Measurements from ENCODE around the gene DDX4.

The DDX4 gene

DNA sequence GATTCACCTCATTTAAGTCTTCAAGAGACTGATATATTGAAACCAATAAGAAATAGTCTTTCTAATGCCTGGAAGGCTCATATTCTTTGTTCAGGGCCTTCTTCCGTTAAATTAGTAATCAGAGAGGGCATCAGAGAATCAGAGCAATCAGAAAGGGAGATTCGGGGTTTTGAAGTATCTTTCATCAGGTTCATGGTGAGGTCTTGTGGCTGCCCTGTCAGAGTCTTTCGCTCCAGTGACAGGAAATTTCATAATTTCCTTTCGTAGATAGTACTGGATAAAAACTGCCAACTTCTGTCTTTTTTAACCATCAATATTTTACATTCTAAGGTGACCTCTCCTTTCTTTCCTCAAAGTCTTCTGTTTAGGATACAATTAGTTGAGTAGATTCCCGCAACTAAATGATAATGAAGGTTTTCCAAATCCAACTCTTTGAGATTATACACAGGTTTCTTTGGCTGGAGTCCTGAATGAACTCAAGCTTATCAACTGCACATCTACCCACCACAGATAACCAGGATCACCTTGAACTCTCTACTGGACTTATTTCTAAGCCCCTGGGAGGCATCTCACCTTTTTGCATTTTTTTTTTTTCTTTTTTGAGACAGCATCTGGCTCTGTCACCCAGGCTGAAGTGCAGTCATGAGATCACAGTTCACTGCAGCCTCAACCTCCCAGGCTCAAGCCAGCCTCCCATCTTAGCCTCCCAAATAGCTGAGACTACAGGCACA, 118.8 kb downstream of the DDX4 start:
- H3K4me1 ChIP-seq (ENCODE audit: insufficient read depth, low read length): no peaks in the 10 kb centered on the region
- H3K36me3 ChIP-seq (ENCODE audit: insufficient read depth, low read length): no peaks in the 10 kb centered on the region
- H3K9me3 ChIP-seq (ENCODE audit: control insufficient read depth, insufficient read depth, low read length): no peaks in the 10 kb centered on the region
- H3K9ac ChIP-seq (ENCODE audit: low read depth, low read length): no peak overlapping the region

DNA sequence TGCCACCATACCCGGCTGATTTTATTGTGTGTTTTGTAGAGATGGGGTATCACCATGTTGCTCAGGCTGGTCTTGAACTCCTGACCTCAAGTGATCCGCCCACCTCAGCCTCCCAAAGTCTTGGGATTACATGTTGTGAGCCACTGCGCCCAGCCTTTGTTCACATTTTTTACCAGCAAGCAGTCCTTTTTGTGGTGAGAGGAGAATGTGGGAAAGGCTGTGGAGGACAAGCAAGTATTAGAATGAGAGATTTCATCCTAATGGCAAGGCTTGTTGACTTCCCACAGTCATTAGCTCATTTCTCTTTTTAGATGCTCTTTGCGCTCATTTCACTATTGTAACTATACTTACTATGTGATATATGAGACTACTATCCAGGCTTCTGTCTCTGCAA, 119.4 kb downstream of the DDX4 start:
- H3K4me1 ChIP-seq (ENCODE audit: insufficient read depth, low read length): no peaks in the 10 kb centered on the region
- no peaks in the 10 kb centered on the region for H3K36me3 ChIP-seq (ENCODE audit: insufficient read depth, low read length)
- no peak overlapping the region for H3K9ac ChIP-seq (ENCODE audit: low read depth, low read length)
- no peaks in the 10 kb centered on the region for H3K9me3 ChIP-seq (ENCODE audit: control insufficient read depth, insufficient read depth, low read length)

- no peaks in the 10 kb centered on the region for H3K4me1 ChIP-seq (ENCODE audit: insufficient read depth, low read length)
- H3K36me3 ChIP-seq (ENCODE audit: insufficient read depth, low read length): no peaks in the 10 kb centered on the region
- H3K9ac ChIP-seq (ENCODE audit: low read depth, low read length): no peak overlapping the region
- H3K9me3 ChIP-seq (ENCODE audit: control insufficient read depth, insufficient read depth, low read length): no peaks in the 10 kb centered on the region
These were observed 120.2 kb downstream of the DDX4 start for GRCh38 chr5:55858104-55858503.

DNA sequence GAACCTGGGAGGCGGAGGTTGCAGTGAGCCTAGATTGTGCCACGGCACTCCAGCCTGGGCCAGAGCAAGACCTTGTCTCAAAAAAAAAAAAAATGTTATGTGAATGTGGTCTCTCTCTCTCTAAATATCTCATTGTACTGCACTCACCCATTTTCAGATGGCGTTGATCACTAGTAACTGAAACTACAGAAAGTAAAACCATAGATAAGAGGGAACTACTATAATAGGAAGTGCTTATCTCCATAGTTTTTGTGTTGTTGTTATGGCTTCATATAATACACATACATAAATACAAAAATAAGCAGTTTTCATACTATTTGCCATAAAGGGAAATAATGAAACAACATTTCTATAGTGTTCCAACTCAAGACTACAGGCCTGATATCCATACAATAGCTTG, 122.4 kb downstream of the DDX4 start:
- Histone ChIP-seq H3K9me3 (ENCODE audit: control insufficient read depth, insufficient read depth, low read length) (no peaks in the 10 kb centered on the region), H3K9ac (ENCODE audit: low read depth, low read length) (no peak overlapping the region), H3K4me1 (ENCODE audit: insufficient read depth, low read length) (no peaks in the 10 kb centered on the region), H3K36me3 (ENCODE audit: insufficient read depth, low read length) (no peaks in the 10 kb centered on the region)

- Histone ChIP-seq H3K4me1 (ENCODE audit: insufficient read depth, low read length) (no peaks in the 10 kb centered on the region), H3K9ac (ENCODE audit: low read depth, low read length) (no peak overlapping the region), H3K9me3 (ENCODE audit: control insufficient read depth, insufficient read depth, low read length) (no peaks in the 10 kb centered on the region), H3K36me3 (ENCODE audit: insufficient read depth, low read length) (no peaks in the 10 kb centered on the region)
These were observed 122.8 kb downstream of the DDX4 start for GRCh38 chr5:55860709-55861108.

DNA sequence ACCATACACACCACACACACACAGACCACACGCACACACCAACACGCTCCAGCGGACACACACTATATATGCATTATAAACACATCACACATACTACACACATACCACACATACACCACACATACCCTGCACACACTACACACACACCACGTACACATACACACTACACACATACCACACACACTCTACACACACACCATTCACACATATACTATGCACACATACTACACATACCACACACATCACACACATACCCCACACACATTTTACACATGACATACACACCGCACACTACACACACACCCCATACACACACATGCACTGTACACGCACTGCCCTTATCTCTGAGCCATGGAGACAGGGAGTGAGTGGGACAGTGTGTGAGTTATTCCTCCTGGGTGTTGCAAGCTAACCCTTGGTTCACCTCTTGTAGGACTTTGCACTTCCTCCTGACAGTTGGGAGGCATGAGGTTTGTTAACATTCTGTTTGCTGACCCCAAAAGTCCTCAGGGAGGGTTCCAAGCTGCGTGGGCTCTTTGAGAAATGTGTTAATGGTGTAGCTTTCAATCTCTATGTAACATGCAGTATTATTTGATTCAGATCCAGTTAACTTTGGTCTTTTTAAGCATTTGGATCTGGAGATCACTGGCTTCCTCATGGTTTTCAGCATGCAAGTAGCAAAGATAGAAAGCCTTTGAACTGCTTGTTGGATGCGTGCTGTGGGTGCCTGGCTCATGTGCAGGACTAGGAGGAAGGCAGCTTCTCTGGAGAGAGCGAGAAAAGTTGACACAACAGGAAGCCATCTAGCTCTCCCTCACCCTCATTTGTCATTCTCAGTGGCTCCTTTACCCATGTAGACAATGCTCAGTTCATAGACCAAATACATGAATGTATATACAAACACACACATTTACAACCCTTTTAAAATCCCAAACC, 127.0 kb downstream of the DDX4 start:
- Histone ChIP-seq H3K9me3 (ENCODE audit: control insufficient read depth, insufficient read depth, low read length) (no peaks in the 10 kb centered on the region), H3K36me3 (ENCODE audit: insufficient read depth, low read length) (no peaks in the 10 kb centered on the region), H3K4me1 (ENCODE audit: insufficient read depth, low read length) (no peaks in the 10 kb centered on the region), H3K9ac (ENCODE audit: low read depth, low read length) (no peak overlapping the region)

DNA sequence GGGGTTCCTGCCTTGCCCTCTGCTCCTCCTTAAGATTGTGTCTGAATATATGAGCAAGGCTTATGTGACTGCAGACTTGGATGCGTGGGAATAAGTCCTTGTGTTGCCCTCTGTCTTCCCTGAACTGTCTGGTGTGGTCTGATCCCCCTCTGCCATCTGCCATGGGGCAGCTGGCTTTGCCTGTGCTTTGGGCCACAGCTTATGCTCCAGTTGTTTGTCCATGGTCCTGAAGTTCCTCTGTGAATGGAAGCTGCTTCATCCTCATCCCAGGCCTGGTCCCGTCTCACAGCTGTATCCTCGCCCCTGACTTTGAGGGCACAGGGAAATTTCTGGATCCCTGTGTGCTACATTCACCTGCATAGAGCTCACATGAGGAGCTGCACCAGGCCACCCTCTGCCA, 128.0 kb downstream of the DDX4 start:
- H3K36me3 ChIP-seq (ENCODE audit: insufficient read depth, low read length): no peaks in the 10 kb centered on the region
- no peak overlapping the region for H3K9ac ChIP-seq (ENCODE audit: low read depth, low read length)
- no peaks in the 10 kb centered on the region for H3K4me1 ChIP-seq (ENCODE audit: insufficient read depth, low read length)
- no peaks in the 10 kb centered on the region for H3K9me3 ChIP-seq (ENCODE audit: control insufficient read depth, insufficient read depth, low read length)

- Histone ChIP-seq H3K4me1 (ENCODE audit: insufficient read depth, low read length) (no peaks in the 10 kb centered on the region), H3K9me3 (ENCODE audit: control insufficient read depth, insufficient read depth, low read length) (no peaks in the 10 kb centered on the region)
These were observed 128.6 kb downstream of the DDX4 start for GRCh38 chr5:55866485-55866884.

More at GRCh38 chr5:55866485-55866884, 128.6 kb downstream of the DDX4 start:
- no peaks in the 10 kb centered on the region for H3K36me3 ChIP-seq (ENCODE audit: insufficient read depth, low read length)
- no peak overlapping the region for H3K9ac ChIP-seq (ENCODE audit: low read depth, low read length)

All from ES-I3 (cell line).